ENCODE results near the gene PTGES3L.

The PTGES3L gene

GRCh38 chr17:42979511-42980273 is at the start of gene PTGES3L:
TSS of gene PTGES3L (minus strand) at chr17:42980080. CDS start at chr17:42980053, 27 bp downstream.
- no peak for DNase-seq (ENCODE audit: low read depth, low spot score)

- no peak for DNase-seq (ENCODE audit: low read depth, low spot score)
These were observed 48.5 kb upstream of the PTGES3L start for GRCh38 chr17:43028221-43028861.

GRCh38 chr17:43027091-43028032 is 47.5 kb upstream of the PTGES3L start:
- DNase-seq (ENCODE audit: low read depth, low spot score) = no peak

- no peak for DNase-seq (ENCODE audit: low read depth, low spot score)
These were observed 46.7 kb upstream of the PTGES3L start for GRCh38 chr17:43026595-43026994.

GRCh38 chr17:43025766-43026537 is 46.1 kb upstream of the PTGES3L start:
- DNase-seq (ENCODE audit: low read depth, low spot score) = no peak

GRCh38 chr17:43025290-43025657 is 45.4 kb upstream of the PTGES3L start:
- DNase-seq (ENCODE audit: low read depth, low spot score) = no peak

- DNase-seq (ENCODE audit: low read depth, low spot score) = peak; percentile 41
These were observed 44.8 kb upstream of the PTGES3L start, which contains the start of gene RND2 for GRCh38 chr17:43024407-43025289. TSS of gene RND2 (plus strand) at chr17:43025231. CDS start at chr17:43025348, 117 bp downstream.

GRCh38 chr17:43021741-43022512 is 42.0 kb upstream of the PTGES3L start, which contains the start of gene VAT1:
TSS of gene VAT1 (minus strand) at chr17:43022385. CDS start at chr17:43022322, 63 bp downstream.
- no peak for DNase-seq (ENCODE audit: low read depth, low spot score)

- DNase-seq (ENCODE audit: low read depth, low spot score) = no peak
These were observed 41.2 kb upstream of the PTGES3L start for GRCh38 chr17:43020789-43021740.

- no peak for DNase-seq (ENCODE audit: low read depth, low spot score)
These were observed 40.2 kb upstream of the PTGES3L start for GRCh38 chr17:43020030-43020621.

GRCh38 chr17:43019418-43019817 is 39.5 kb upstream of the PTGES3L start:
- DNase-seq (ENCODE audit: low read depth, low spot score) = no peak

GRCh38 chr17:43018932-43019331 is 39.1 kb upstream of the PTGES3L start:
- DNase-seq (ENCODE audit: low read depth, low spot score) = no peak

- DNase-seq (ENCODE audit: low read depth, low spot score) = no peak
These were observed 38.4 kb upstream of the PTGES3L start for GRCh38 chr17:43018008-43018853.

- DNase-seq (ENCODE audit: low read depth, low spot score) = no peak
These were observed 36.3 kb upstream of the PTGES3L start for GRCh38 chr17:43016216-43016615.

- no peak for DNase-seq (ENCODE audit: low read depth, low spot score)
These were observed 35.7 kb upstream of the PTGES3L start for GRCh38 chr17:43015579-43015978.

GRCh38 chr17:43014649-43015542 is 35.0 kb upstream of the PTGES3L start:
- no peak for DNase-seq (ENCODE audit: low read depth, low spot score)

Data from activated CD4-positive, CD25-positive, alpha-beta regulatory T cell treated with anti-CD3 and anti-CD28 coated beads, Interleukin-2, amount 50 U/mL, for 16 hours (primary cell).